ENCODE data around the gene RIN3. TPM values are rescaled to one million over a fixed set of nuclear protein-coding genes. Genes with fewer than 3 reads are reported as not detected.

RIN3 gene
- total and polyA plus RNA-seq, 2 experiments from 2014 or later = 1.8 to 7.0 TPM

DNA sequence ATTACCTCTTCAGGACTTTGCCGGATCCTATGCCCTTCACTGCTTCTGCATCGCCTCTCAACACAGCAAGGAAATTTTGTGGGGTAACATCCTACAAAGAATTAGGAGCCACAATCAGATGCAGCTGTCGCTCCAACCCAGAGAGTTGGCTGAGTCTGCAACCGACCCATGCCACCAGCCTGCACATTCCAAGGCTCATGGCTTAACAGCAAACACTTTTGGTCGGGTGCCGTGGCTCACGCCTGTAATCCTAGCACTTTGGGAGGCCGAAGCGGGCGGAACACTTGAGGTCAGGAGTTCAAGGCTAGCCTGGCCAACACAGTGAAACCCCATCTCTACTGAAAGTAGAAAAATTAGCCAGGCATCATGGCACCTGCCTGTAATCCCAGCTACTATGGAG lies 202.6 kb downstream of the RIN3 start:
- Histone ChIP-seq H3K9ac (no peak overlapping the region), H3K4me2 (ENCODE audit: unreplicated experiment) (no peak overlapping the region), H3K27ac (no peak overlapping the region), H3K27me3 (replicated peaks; ENCODE audit: insufficient read depth) (no peaks in the 10 kb centered on the region), H3K4me1 (ENCODE audit: insufficient read depth) (peaks cover 11% of the 10 kb centered on the region), H3F3A (ENCODE audit: insufficient read depth) (peaks cover 6% of the 10 kb centered on the region), H4K20me1 (ENCODE audit: insufficient read depth) (no peaks in the 10 kb centered on the region), H3K79me2 (ENCODE audit: insufficient read depth) (no peaks in the 10 kb centered on the region), H2AFZ (no peak overlapping the region), H3K4me3 (no peak overlapping the region), H3K9me3 (ENCODE audit: low read depth) (no peaks in the 10 kb centered on the region), H3K36me3 (ENCODE audit: low read depth) (no peaks in the 10 kb centered on the region), H3K9me2 (ENCODE audit: insufficient read depth) (no peaks in the 10 kb centered on the region)
- DNase-seq = no peak
- TF ChIP-seq EZH2 (IDR thresholded peaks at IDR 0.05; ENCODE audit: insufficient read depth, poor library complexity, severe bottlenecking) (no peak), EZH2phosphoT487 (IDR thresholded peaks at IDR 0.05; ENCODE audit: insufficient read depth, low read depth) (no peak)
- in situ Hi-C loops (cut with MboI) = no loop called here
- WGBS, 2 experiments (ENCODE audit: low coverage in 1 of 2, low lambda C conversion rate in 2 of 2, missing lambda C conversion rate in 2 of 2) = 57 to 65% methylated on average over 10 of the region's 10 CpGs

DNA sequence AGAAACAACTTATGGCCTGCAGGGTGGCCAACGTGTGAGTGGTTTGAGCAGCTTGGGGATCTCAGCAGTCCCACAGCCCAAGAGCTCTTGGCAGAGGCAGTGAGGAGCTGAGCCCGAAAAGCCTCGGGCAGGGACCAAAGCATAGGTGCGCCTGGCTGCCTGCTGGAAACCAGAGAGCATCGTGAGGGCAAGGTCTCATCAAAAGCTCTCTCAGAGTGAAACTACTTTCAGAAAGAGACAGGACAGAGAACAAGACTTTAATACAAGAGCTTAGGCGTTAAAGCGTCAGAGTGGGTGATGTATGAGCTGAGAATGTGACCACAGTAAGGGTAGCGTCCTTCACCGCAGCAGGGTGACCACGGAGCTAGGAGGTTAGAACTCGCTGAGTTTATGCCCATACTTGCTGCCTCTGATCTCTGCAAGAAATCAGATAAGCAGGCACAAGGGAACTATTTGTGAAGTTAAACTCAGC lies 204.0 kb downstream of the RIN3 start:
- peaks cover 6% of the 10 kb centered on the region for H3F3A ChIP-seq (ENCODE audit: insufficient read depth)
- H3K9ac ChIP-seq = no peak overlapping the region
- H2AFZ ChIP-seq = no peak overlapping the region
- no peak overlapping the region for H3K4me2 ChIP-seq (ENCODE audit: unreplicated experiment)
- WGBS, 2 experiments (ENCODE audit: low coverage in 1 of 2, low lambda C conversion rate in 2 of 2, missing lambda C conversion rate in 2 of 2) = 82 to 83% methylated on average over 11 of the region's 11 CpGs
- no peaks in the 10 kb centered on the region for H3K9me3 ChIP-seq (ENCODE audit: low read depth)
- H3K4me3 ChIP-seq = no peak overlapping the region
- TF ChIP-seq EZH2phosphoT487 (IDR thresholded peaks at IDR 0.05; ENCODE audit: insufficient read depth, low read depth) = no peak
- H3K4me1 ChIP-seq (ENCODE audit: insufficient read depth) = peaks cover 11% of the 10 kb centered on the region
- DNase-seq = no peak
- no peaks in the 10 kb centered on the region for H3K79me2 ChIP-seq (ENCODE audit: insufficient read depth)
- H3K36me3 ChIP-seq (ENCODE audit: low read depth) = no peaks in the 10 kb centered on the region
- H3K27ac ChIP-seq = no peak overlapping the region
- no peaks in the 10 kb centered on the region for H3K9me2 ChIP-seq (ENCODE audit: insufficient read depth)
- H4K20me1 ChIP-seq (ENCODE audit: insufficient read depth) = no peaks in the 10 kb centered on the region
- in situ Hi-C loops (cut with MboI) = no loop called here
- H3K27me3 ChIP-seq (replicated peaks; ENCODE audit: insufficient read depth) = no peaks in the 10 kb centered on the region

DNA sequence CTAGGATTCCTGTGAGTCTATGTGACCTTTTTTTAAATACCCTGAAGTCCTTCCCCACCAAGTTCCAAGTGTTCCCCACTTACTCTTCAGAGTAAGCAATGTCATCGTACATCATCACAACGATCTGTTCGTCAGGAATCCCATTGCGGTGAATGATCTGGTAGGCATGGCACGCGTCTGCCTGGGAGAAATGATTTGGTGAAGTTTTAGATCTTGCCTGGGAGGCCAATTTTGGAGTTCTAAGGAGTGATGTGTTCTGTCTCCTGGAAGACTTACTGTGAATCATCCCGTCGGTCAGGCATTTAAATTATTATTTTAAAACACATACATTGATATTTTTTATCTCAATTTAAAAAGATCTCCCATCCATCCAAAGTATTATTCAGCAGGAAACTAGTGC lies 205.1 kb downstream of the RIN3 start:
- Histone ChIP-seq H3K9ac (no peak overlapping the region), H3K27me3 (replicated peaks; ENCODE audit: insufficient read depth) (no peaks in the 10 kb centered on the region), H3K9me3 (ENCODE audit: low read depth) (no peaks in the 10 kb centered on the region), H3K36me3 (ENCODE audit: low read depth) (no peaks in the 10 kb centered on the region), H3K4me3 (no peak overlapping the region), H3K4me2 (ENCODE audit: unreplicated experiment) (no peak overlapping the region), H3K4me1 (ENCODE audit: insufficient read depth) (peaks cover 11% of the 10 kb centered on the region), H3F3A (ENCODE audit: insufficient read depth) (peaks cover 6% of the 10 kb centered on the region), H3K27ac (no peak overlapping the region), H2AFZ (no peak overlapping the region), H3K9me2 (ENCODE audit: insufficient read depth) (no peaks in the 10 kb centered on the region), H3K79me2 (ENCODE audit: insufficient read depth) (no peaks in the 10 kb centered on the region), H4K20me1 (ENCODE audit: insufficient read depth) (no peaks in the 10 kb centered on the region)
- WGBS, 2 experiments (ENCODE audit: low coverage in 1 of 2, low lambda C conversion rate in 2 of 2, missing lambda C conversion rate in 2 of 2) = 80 to 81% methylated on average over 8 of the region's 8 CpGs
- TF ChIP-seq EZH2phosphoT487 (IDR thresholded peaks at IDR 0.05; ENCODE audit: insufficient read depth, low read depth) = no peak
- no peak for TF ChIP-seq EZH2 (IDR thresholded peaks at IDR 0.05; ENCODE audit: insufficient read depth, poor library complexity, severe bottlenecking)
- DNase-seq = peak; percentile 36
- in situ Hi-C loops (cut with MboI) = no loop called here

DNA sequence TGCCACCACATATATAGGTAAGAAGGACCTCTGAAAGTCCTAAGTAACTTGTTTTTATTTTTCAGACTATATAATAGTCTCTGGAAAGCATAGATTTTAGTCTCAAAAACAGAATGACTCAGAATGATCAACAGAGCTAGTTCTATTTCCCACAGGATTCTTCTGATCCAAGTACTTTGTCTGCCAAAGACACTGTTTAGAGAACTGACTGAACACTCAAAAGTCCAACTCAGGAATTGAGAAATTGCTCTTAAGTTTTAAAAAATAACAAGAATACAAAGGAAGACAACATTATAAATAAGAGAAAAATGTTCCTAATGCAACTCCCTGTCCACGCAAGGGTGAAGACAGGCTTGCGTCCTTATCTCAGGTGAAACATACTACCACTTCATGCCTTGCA lies 205.8 kb downstream of the RIN3 start:
- WGBS, 2 experiments (ENCODE audit: low coverage in 1 of 2, low lambda C conversion rate in 2 of 2, missing lambda C conversion rate in 2 of 2) = 38 to 43% methylated on average over 2 of the region's 2 CpGs
- no peak overlapping the region for H3K4me3 ChIP-seq
- no peaks in the 10 kb centered on the region for H3K27me3 ChIP-seq (replicated peaks; ENCODE audit: insufficient read depth)
- TF ChIP-seq EZH2 (IDR thresholded peaks at IDR 0.05; ENCODE audit: insufficient read depth, poor library complexity, severe bottlenecking) = no peak
- no peak for TF ChIP-seq EZH2phosphoT487 (IDR thresholded peaks at IDR 0.05; ENCODE audit: insufficient read depth, low read depth)
- no peaks in the 10 kb centered on the region for H3K9me3 ChIP-seq (ENCODE audit: low read depth)
- H2AFZ ChIP-seq = no peak overlapping the region
- in situ Hi-C loops (cut with MboI) = no loop called here
- H3K4me1 ChIP-seq (ENCODE audit: insufficient read depth) = peaks cover 11% of the 10 kb centered on the region
- no peaks in the 10 kb centered on the region for H3K36me3 ChIP-seq (ENCODE audit: low read depth)
- H4K20me1 ChIP-seq (ENCODE audit: insufficient read depth) = no peaks in the 10 kb centered on the region
- DNase-seq = peak; percentile 68
- peak overlapping the region; percentile 54 for H3K27ac ChIP-seq
- H3K79me2 ChIP-seq (ENCODE audit: insufficient read depth) = no peaks in the 10 kb centered on the region
- H3F3A ChIP-seq (ENCODE audit: insufficient read depth) = peaks cover 6% of the 10 kb centered on the region
- H3K4me2 ChIP-seq (ENCODE audit: unreplicated experiment) = no peak overlapping the region
- no peaks in the 10 kb centered on the region for H3K9me2 ChIP-seq (ENCODE audit: insufficient read depth)
- H3K9ac ChIP-seq = 0 out of 2 replicates have a peak overlapping the region, but pooled peaks have one; percentile 21

GRCh38 chr14:92719890-92720323 lies 206.3 kb downstream of the RIN3 start:
- Histone ChIP-seq H3K9me2 (ENCODE audit: insufficient read depth) (no peaks in the 10 kb centered on the region), H3K79me2 (ENCODE audit: insufficient read depth) (no peaks in the 10 kb centered on the region), H4K20me1 (ENCODE audit: insufficient read depth) (no peaks in the 10 kb centered on the region), H3K36me3 (ENCODE audit: low read depth) (no peaks in the 10 kb centered on the region), H3K27ac (peak overlapping the region; percentile 54), H3K4me2 (ENCODE audit: unreplicated experiment) (no peak overlapping the region), H3K4me3 (no peak overlapping the region), H2AFZ (no peak overlapping the region), H3K9me3 (ENCODE audit: low read depth) (no peaks in the 10 kb centered on the region), H3F3A (ENCODE audit: insufficient read depth) (peaks cover 6% of the 10 kb centered on the region), H3K4me1 (ENCODE audit: insufficient read depth) (peaks cover 11% of the 10 kb centered on the region), H3K9ac (0 out of 2 replicates have a peak overlapping the region, but pooled peaks have one; percentile 21), H3K27me3 (replicated peaks; ENCODE audit: insufficient read depth) (no peaks in the 10 kb centered on the region)
- no peak for TF ChIP-seq EZH2phosphoT487 (IDR thresholded peaks at IDR 0.05; ENCODE audit: insufficient read depth, low read depth)
- no peak for TF ChIP-seq EZH2 (IDR thresholded peaks at IDR 0.05; ENCODE audit: insufficient read depth, poor library complexity, severe bottlenecking)
- DNase-seq = peak; percentile 37
- in situ Hi-C loops (cut with MboI) = no loop called here
- 17 to 30% methylated on average over 5 of the region's 5 CpGs for whole genome bisulfite sequencing, 2 experiments (ENCODE audit: low coverage in 1 of 2, low lambda C conversion rate in 2 of 2, missing lambda C conversion rate in 2 of 2)
